Immature natural killer cell (primary cell): ENCODE data around the gene FLII. TPM values are rescaled to one million over a fixed set of nuclear protein-coding genes. Genes with fewer than 3 reads are reported as not detected.

ENCODE experiments used
- DNase-seq, 3 donors: peaks; one replicate each; pipeline ENCODE4 v3.0.0; 2022; ENCODE audit warnings: mixed read lengths in 1 of 3
- H3K27ac Mint-ChIP-seq, 6 donors: one replicate each; pipeline ENCODE4 v1.8.0; 2020; ENCODE audit warnings: mixed read lengths in 6 of 6, mild to moderate bottlenecking in 5 of 6, inconsistent platforms in 4 of 6, moderate library complexity in 3 of 6
- H3K27me3 Mint-ChIP-seq, 3 donors: one replicate each; pipeline ENCODE4 v1.8.0; 2020 to 2021; ENCODE audit warnings: low read depth in 3 of 3, mild to moderate bottlenecking in 3 of 3, mixed read lengths in 3 of 3, moderate library complexity in 3 of 3, inconsistent platforms in 1 of 3
- H3K36me3 Mint-ChIP-seq, 3 donors: one replicate each; pipeline ENCODE4 v1.8.0; 2020; ENCODE audit warnings: mixed read lengths in 3 of 3, inconsistent platforms in 2 of 3, mild to moderate bottlenecking in 2 of 3
- H3K4me1 Mint-ChIP-seq, 2 donors: one replicate each; pipeline ENCODE4 v1.8.0; 2020; ENCODE audit warnings: inconsistent platforms in 2 of 2, mild to moderate bottlenecking in 2 of 2, mixed read lengths in 2 of 2, moderate library complexity in 1 of 2
- H3K4me3 Mint-ChIP-seq, 5 donors: one replicate each; pipeline ENCODE4 v1.8.0; 2020; ENCODE audit warnings: mild to moderate bottlenecking in 5 of 5, mixed read lengths in 5 of 5, inconsistent platforms in 3 of 5, moderate library complexity in 3 of 5
- H3K9me3 Mint-ChIP-seq, 6 donors: one replicate each; pipeline ENCODE4 v1.8.0; 2020; ENCODE audit warnings: mild to moderate bottlenecking in 6 of 6, mixed read lengths in 6 of 6, inconsistent platforms in 4 of 6, moderate library complexity in 3 of 6
- polyA plus RNA-seq, 3 donors: library from polyadenylated mRNA; unstranded; fragments of 300-500 nt; fragmentation: Illumina TruSeq; gene quantifications; one replicate each; pipeline ENCODE4 v1.2.3, GENCODE V29; 2021

FLII gene
- polyA plus RNA-seq, 3 donors from 2014 or later, result 77.7 to 164 (median 83.7) TPM

GRCh38 chr17:18256351-18256750, 2.2 kb downstream of the FLII start:
- H3K36me3 Mint-ChIP-seq, result no peaks in the 10 kb centered on the region
- H3K9me3 Mint-ChIP-seq, result no peaks in the 10 kb centered on the region
- DNase-seq, result no peak
- H3K4me1 Mint-ChIP-seq, result peaks cover 35 to 37% of the 10 kb centered on the region in 2 donors
- peaks cover 0 to 5% (median 0%) of the 10 kb centered on the region in 3 donors for H3K27me3 Mint-ChIP-seq
- peak overlapping the region in 1 of 6 donors; percentile 24 for H3K27ac Mint-ChIP-seq
- H3K4me3 Mint-ChIP-seq, result peak overlapping the region in 4 of 5 donors; percentile 5 to 49 (median 40)

GRCh38 chr17:18254888-18255649, 3.5 kb downstream of the FLII start:
- H3K4me1 Mint-ChIP-seq, result peaks cover 29 to 32% of the 10 kb centered on the region in 2 donors
- H3K4me3 Mint-ChIP-seq, result peak overlapping the region in 2 of 5 donors; percentile 13 to 15
- peaks cover 0 to 6% (median 5%) of the 10 kb centered on the region in 3 donors for H3K36me3 Mint-ChIP-seq
- peaks cover 0 to 5% (median 2%) of the 10 kb centered on the region in 3 donors for H3K27me3 Mint-ChIP-seq
- no peak for DNase-seq
- H3K27ac Mint-ChIP-seq, result no peak overlapping the region
- no peaks in the 10 kb centered on the region for H3K9me3 Mint-ChIP-seq

GRCh38 chr17:18253947-18254821, 4.4 kb downstream of the FLII start:
- peaks cover 23 to 26% of the 10 kb centered on the region in 2 donors for H3K4me1 Mint-ChIP-seq
- DNase-seq, result no peak
- H3K4me3 Mint-ChIP-seq, result no peak overlapping the region
- H3K9me3 Mint-ChIP-seq, result no peaks in the 10 kb centered on the region
- H3K36me3 Mint-ChIP-seq, result peaks cover 0 to 7% (median 5%) of the 10 kb centered on the region in 3 donors
- H3K27me3 Mint-ChIP-seq, result peaks cover 0 to 5% (median 2%) of the 10 kb centered on the region in 3 donors
- no peak overlapping the region for H3K27ac Mint-ChIP-seq

- no peak overlapping the region for H3K4me3 Mint-ChIP-seq
Observed at GRCh38 chr17:18253187-18253884, 5.2 kb downstream of the FLII start.

DNA sequence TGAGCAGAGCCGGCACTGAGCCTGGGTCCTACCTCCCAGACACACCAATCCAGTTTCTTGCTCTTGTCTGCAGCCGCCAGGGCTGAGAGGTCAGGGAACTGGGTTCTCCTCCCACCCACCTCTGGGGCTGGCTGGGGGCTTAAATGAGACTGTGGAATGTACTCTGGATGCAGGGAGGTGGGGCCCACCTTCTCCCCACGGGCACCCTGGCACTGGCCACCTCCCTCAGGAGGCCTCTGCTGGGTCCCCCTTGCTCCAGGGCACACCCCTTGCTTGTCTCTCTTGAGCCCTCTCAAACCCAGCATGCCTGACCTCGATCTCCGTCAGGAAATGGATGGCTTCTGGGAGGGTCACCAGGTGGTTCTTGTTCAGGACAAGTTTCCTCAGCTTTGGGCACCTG, 6.4 kb downstream of the FLII start:
- H3K9me3 Mint-ChIP-seq, result no peaks in the 10 kb centered on the region
- H3K4me1 Mint-ChIP-seq, result peaks cover 13 to 19% of the 10 kb centered on the region in 2 donors
- H3K27ac Mint-ChIP-seq, result no peak overlapping the region
- H3K27me3 Mint-ChIP-seq, result peaks cover 0 to 5% (median 2%) of the 10 kb centered on the region in 3 donors
- H3K36me3 Mint-ChIP-seq, result peaks cover 3 to 10% (median 7%) of the 10 kb centered on the region in 3 donors
- no peak overlapping the region for H3K4me3 Mint-ChIP-seq
- no peak for DNase-seq

More at GRCh38 chr17:18253187-18253884, 5.2 kb downstream of the FLII start:
- Mint-ChIP-seq H3K27ac (peak overlapping the region in 1 of 6 donors; percentile 4), H3K9me3 (no peaks in the 10 kb centered on the region), H3K27me3 (peaks cover 0 to 5% (median 2%) of the 10 kb centered on the region in 3 donors), H3K36me3 (peaks cover 0 to 7% (median 6%) of the 10 kb centered on the region in 3 donors), H3K4me1 (peaks cover 19 to 23% of the 10 kb centered on the region in 2 donors)
- DNase-seq, result no peak

- no peak for DNase-seq
- no peak overlapping the region for H3K27ac Mint-ChIP-seq
- peaks cover 3 to 10% (median 7%) of the 10 kb centered on the region in 3 donors for H3K36me3 Mint-ChIP-seq
- H3K9me3 Mint-ChIP-seq, result no peaks in the 10 kb centered on the region
- peaks cover 4 to 11% of the 10 kb centered on the region in 2 donors for H3K4me1 Mint-ChIP-seq
- peaks cover 0 to 5% (median 3%) of the 10 kb centered on the region in 3 donors for H3K27me3 Mint-ChIP-seq
- H3K4me3 Mint-ChIP-seq, result no peak overlapping the region
Observed at GRCh38 chr17:18251204-18251603, 7.3 kb downstream of the FLII start.

DNA sequence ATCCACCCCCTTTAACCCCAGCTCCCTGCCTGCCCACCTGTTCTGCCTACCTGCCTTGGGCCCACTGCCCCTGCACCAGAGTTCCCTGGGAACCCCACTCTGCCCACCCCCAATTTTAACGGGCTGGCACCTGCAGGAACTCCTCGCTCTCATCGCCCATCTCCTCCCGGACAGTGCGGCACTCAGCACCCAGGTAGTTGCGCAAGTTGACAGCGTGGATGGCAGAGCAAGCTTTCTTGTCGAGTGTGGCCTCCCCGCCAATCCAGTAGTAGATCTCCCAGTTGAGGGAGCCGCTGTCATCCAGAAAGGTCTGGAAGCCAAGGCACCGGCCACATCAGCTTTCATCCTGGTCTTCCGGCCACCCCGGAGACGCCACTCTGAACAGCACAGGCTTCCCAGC, 7.8 kb downstream of the FLII start:
- Mint-ChIP-seq H3K9me3 (no peaks in the 10 kb centered on the region), H3K4me1 (peaks cover 2 to 7% of the 10 kb centered on the region in 2 donors), H3K4me3 (no peak overlapping the region), H3K27me3 (peaks cover 0 to 5% (median 4%) of the 10 kb centered on the region in 3 donors), H3K27ac (peak overlapping the region in 1 of 6 donors; percentile 46), H3K36me3 (peaks cover 3 to 10% (median 7%) of the 10 kb centered on the region in 3 donors)
- DNase-seq, result no peak

DNA sequence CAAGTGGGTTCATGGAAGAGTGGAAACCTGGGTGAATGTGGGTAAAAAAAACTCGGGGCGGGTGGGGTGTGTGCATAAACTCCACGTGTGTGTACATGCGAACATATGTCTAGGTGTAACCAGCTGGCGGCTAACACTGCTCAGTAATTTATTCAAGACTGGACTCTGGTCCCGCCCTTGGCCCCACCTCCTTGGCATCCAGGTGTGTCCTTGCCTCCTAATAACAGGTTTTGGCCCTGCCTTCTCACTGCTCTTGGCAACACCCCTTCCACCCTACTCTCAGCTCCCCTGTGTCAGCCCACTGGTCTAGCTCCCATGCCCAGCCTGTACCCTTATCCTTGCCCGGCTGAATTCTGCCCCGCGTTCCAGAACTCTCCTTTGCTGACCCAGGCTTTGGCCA, 8.3 kb downstream of the FLII start:
- no peaks in the 10 kb centered on the region for H3K9me3 Mint-ChIP-seq
- H3K4me1 Mint-ChIP-seq, result peaks cover 2 to 7% of the 10 kb centered on the region in 2 donors
- H3K27ac Mint-ChIP-seq, result peak overlapping the region in 1 of 6 donors; percentile 46
- no peak for DNase-seq
- H3K36me3 Mint-ChIP-seq, result peaks cover 3 to 13% (median 7%) of the 10 kb centered on the region in 3 donors
- H3K4me3 Mint-ChIP-seq, result no peak overlapping the region
- peaks cover 1 to 6% (median 5%) of the 10 kb centered on the region in 3 donors for H3K27me3 Mint-ChIP-seq

- Mint-ChIP-seq H3K36me3 (peaks cover 3 to 13% (median 7%) of the 10 kb centered on the region in 3 donors), H3K27ac (peak overlapping the region in 1 of 6 donors; percentile 2), H3K27me3 (peaks cover 1 to 6% (median 5%) of the 10 kb centered on the region in 3 donors), H3K4me3 (no peak overlapping the region), H3K4me1 (peaks cover 2 to 7% of the 10 kb centered on the region in 2 donors), H3K9me3 (no peaks in the 10 kb centered on the region)
- DNase-seq, result no peak
Observed at GRCh38 chr17:18248811-18249210, 9.7 kb downstream of the FLII start.

DNA sequence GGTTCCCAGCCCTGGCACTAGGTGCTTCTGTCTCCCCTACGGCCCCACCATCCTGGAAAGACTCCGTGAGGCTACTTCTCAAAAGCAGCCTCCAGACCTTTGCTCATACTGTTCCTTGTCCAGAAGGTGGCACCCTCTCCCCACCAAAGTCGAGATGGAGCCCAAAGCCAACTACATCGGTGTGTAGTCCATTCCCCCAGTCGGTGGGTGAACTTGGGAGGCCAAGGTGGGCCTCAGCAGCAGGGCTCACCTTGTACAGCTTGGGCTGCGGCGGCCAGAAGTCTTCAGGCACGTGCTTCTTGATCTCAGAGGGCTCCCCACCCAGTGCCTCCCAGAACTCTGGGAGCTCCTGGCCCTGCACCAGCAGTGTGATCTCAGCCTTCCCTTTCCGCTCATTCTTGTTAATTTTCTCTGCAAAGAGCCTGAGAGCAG, 10.2 kb downstream of the FLII start:
- Mint-ChIP-seq H3K4me1 (peaks cover 2 to 7% of the 10 kb centered on the region in 2 donors), H3K27me3 (peaks cover 1 to 5% (median 4%) of the 10 kb centered on the region in 3 donors), H3K9me3 (no peaks in the 10 kb centered on the region), H3K36me3 (peaks cover 3 to 13% (median 7%) of the 10 kb centered on the region in 3 donors), H3K27ac (peak overlapping the region in 5 of 6 donors; percentile 2 to 80 (median 42)), H3K4me3 (no peak overlapping the region)
- peak; percentile 42 to 65 (median 49) for DNase-seq

GRCh38 chr17:18247613-18248001, 10.9 kb downstream of the FLII start:
- H3K27me3 Mint-ChIP-seq, result peaks cover 1 to 5% (median 4%) of the 10 kb centered on the region in 3 donors
- peak overlapping the region in 1 of 6 donors; percentile 42 for H3K27ac Mint-ChIP-seq
- H3K36me3 Mint-ChIP-seq, result peaks cover 3 to 13% (median 7%) of the 10 kb centered on the region in 3 donors
- no peaks in the 10 kb centered on the region for H3K9me3 Mint-ChIP-seq
- DNase-seq, result no peak
- peaks cover 2 to 7% of the 10 kb centered on the region in 2 donors for H3K4me1 Mint-ChIP-seq
- no peak overlapping the region for H3K4me3 Mint-ChIP-seq

- Mint-ChIP-seq H3K27ac (no peak overlapping the region), H3K27me3 (peaks cover 1 to 5% (median 4%) of the 10 kb centered on the region in 3 donors), H3K9me3 (no peaks in the 10 kb centered on the region), H3K36me3 (peaks cover 3 to 13% (median 7%) of the 10 kb centered on the region in 3 donors), H3K4me3 (no peak overlapping the region), H3K4me1 (peaks cover 2 to 7% of the 10 kb centered on the region in 2 donors)
- DNase-seq, result no peak
Observed at GRCh38 chr17:18246880-18247612, 11.5 kb downstream of the FLII start.
